Osteoblast (primary cell): ENCODE results near the gene TYW1B. TPM values are rescaled to one million over a fixed set of nuclear protein-coding genes. Genes with fewer than 3 reads are reported as not detected.
A peak's percentile ranks its signal among the peaks of the same experiment; 100 is the strongest.
"Not testable (repeated sequence)": the region's sequence is repeated elsewhere in the genome, so short reads cannot be mapped to it uniquely, and the experiment has no call there.

ENCODE experiments used
- DNase-seq: peaks from one replicate; pipeline ENCODE4 v3.0.0; 2011; ENCODE audit warnings: low spot score, mixed read lengths; ENCODE audit not compliant: insufficient read length; ENCODE audit errors: missing footprints
- H2AFZ ChIP-seq: 2 replicates; pipeline ENCODE4 v1.6.0; 2011; ENCODE audit warnings: mild to moderate bottlenecking, low read length
- H3K27ac ChIP-seq: 2 replicates; pipeline ENCODE4 v1.5.1; 2011; ENCODE audit warnings: mild to moderate bottlenecking, low read depth, low read length, moderate library complexity
- H3K27me3 ChIP-seq: 2 replicates; pipeline ENCODE4 v1.6.0; 2012; ENCODE audit warnings: mild to moderate bottlenecking, control low read depth, inconsistent platforms, low read length, moderate library complexity; ENCODE audit not compliant: insufficient read depth
- H3K36me3 ChIP-seq: 2 replicates; pipeline ENCODE4 v1.5.1; 2011; ENCODE audit warnings: mild to moderate bottlenecking, low read length, control low read depth, moderate library complexity; ENCODE audit not compliant: insufficient read depth
- H3K4me1 ChIP-seq: 2 replicates; pipeline ENCODE4 v1.5.1; 2011; ENCODE audit warnings: mild to moderate bottlenecking, low read length, control low read depth, moderate library complexity; ENCODE audit not compliant: insufficient read depth
- H3K4me2 ChIP-seq: 2 replicates; pipeline ENCODE4 v1.6.0; 2011; ENCODE audit warnings: mild to moderate bottlenecking, low read length; ENCODE audit not compliant: insufficient read depth
- H3K4me3 ChIP-seq: fragments of 200-600 bp; sonication (generic); 3 replicates; pipeline ENCODE4 v1.5.1; 2012; ENCODE audit warnings: mild to moderate bottlenecking, low read length, inconsistent platforms; ENCODE audit not compliant: insufficient read depth
- H3K79me2 ChIP-seq: 2 replicates; pipeline ENCODE4 v1.6.0; 2012; ENCODE audit warnings: mild to moderate bottlenecking, low read length, control low read depth, inconsistent platforms; ENCODE audit not compliant: insufficient read depth
- H3K9me3 ChIP-seq: 2 replicates; pipeline ENCODE4 v1.5.1; 2011; ENCODE audit warnings: low read depth, low read length, control low read depth
- H4K20me1 ChIP-seq: 2 replicates; pipeline ENCODE4 v1.6.0; 2012; ENCODE audit warnings: mild to moderate bottlenecking, low read length, control low read depth; ENCODE audit not compliant: insufficient read depth
- total RNA-seq: library from RNA; depleted of rRNA; stranded (reverse); fragments of >200 nt; gene quantifications from 2 replicates; pipeline ENCODE4 v1.2.3, GENCODE V29; 2012
- TF ChIP-seq, protein P1 (sequence below): IDR thresholded peaks from 2 replicates; pipeline ENCODE4 v1.5.1; 2011; ENCODE audit warnings: mild to moderate bottlenecking, low read depth, low read length, moderate library complexity; ENCODE audit errors: extremely low read depth

TYW1B gene
- total RNA-seq, 1 donor: 2.2 TPM

- Histone ChIP-seq H3K79me2 (no peaks in the 10 kb centered on the region), H4K20me1 (no peaks in the 10 kb centered on the region), H3K4me1 (no peaks in the 10 kb centered on the region)
These were observed 67.4 kb downstream of the TYW1B start for GRCh38 chr7:72760602-72761001.

DNA sequence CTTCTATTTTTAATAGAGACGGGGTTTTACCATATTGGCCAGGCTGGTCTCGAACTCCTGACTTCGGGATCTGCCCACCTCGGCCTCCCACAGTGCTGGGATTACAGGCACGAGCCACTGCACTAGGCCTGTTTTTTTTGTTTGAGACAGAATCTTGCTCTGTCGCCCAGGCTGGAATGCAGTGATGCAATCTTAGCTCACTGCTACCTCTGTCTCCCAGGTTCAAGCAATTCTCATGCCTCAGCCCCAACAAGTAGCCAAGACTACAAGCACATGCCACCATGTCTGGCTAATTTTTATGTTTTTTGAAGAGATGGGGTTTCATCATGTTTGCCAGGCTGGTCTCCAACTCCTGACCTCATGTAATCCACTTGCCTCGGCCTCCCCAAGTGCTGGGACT, 73.7 kb downstream of the TYW1B start:
- no peaks in the 10 kb centered on the region for H3K27me3 ChIP-seq
- DNase-seq: no peak
- TF ChIP-seq, protein P1, sequence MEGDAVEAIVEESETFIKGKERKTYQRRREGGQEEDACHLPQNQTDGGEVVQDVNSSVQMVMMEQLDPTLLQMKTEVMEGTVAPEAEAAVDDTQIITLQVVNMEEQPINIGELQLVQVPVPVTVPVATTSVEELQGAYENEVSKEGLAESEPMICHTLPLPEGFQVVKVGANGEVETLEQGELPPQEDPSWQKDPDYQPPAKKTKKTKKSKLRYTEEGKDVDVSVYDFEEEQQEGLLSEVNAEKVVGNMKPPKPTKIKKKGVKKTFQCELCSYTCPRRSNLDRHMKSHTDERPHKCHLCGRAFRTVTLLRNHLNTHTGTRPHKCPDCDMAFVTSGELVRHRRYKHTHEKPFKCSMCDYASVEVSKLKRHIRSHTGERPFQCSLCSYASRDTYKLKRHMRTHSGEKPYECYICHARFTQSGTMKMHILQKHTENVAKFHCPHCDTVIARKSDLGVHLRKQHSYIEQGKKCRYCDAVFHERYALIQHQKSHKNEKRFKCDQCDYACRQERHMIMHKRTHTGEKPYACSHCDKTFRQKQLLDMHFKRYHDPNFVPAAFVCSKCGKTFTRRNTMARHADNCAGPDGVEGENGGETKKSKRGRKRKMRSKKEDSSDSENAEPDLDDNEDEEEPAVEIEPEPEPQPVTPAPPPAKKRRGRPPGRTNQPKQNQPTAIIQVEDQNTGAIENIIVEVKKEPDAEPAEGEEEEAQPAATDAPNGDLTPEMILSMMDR: no peak

More at GRCh38 chr7:72760602-72761001, 67.4 kb downstream of the TYW1B start:
- no peak overlapping the region for H2AFZ ChIP-seq
- H3K27me3 ChIP-seq: no peaks in the 10 kb centered on the region
- H3K9me3 ChIP-seq: no peaks in the 10 kb centered on the region
- H3K27ac ChIP-seq: no peak overlapping the region
- H3K4me2 ChIP-seq: no peak overlapping the region
- no peak for DNase-seq
- H3K4me3 ChIP-seq: no peak overlapping the region
- TF ChIP-seq, protein P1: no peak
- no peaks in the 10 kb centered on the region for H3K36me3 ChIP-seq

DNA sequence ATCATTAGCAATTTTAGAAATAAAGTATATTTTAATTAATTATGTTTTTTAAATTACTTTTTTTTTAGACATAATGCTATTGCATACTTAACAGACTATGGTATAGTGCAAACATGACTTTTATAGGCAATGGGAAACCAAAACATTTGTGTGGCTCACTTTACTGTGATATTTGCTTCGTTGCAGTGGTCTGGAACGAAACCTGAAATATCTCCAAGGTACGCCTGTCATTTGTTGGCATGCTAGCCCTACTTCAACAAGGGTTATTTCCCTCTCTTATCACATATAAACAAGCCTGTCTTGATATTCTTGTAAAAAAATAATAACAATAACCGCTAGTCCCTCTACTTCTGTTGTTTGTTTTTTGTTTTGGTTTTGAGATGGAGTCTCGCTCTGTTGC, 74.2 kb downstream of the TYW1B start:
- Histone ChIP-seq H2AFZ (no peak overlapping the region), H3K27ac (no peak overlapping the region), H3K36me3 (no peaks in the 10 kb centered on the region), H3K4me2 (no peak overlapping the region), H3K4me1 (no peaks in the 10 kb centered on the region), H4K20me1 (no peaks in the 10 kb centered on the region), H3K4me3 (no peak overlapping the region), H3K9me3 (no peaks in the 10 kb centered on the region), H3K79me2 (no peaks in the 10 kb centered on the region), H3K27me3 (no peaks in the 10 kb centered on the region)
- TF ChIP-seq, protein P1: no peak
- DNase-seq: peak; percentile 11

More for the DNA sequence above, 73.7 kb downstream of the TYW1B start:
- H3K4me1 ChIP-seq: no peaks in the 10 kb centered on the region
- no peak overlapping the region for H3K4me3 ChIP-seq
- no peak overlapping the region for H3K4me2 ChIP-seq
- no peaks in the 10 kb centered on the region for H3K36me3 ChIP-seq
- no peak overlapping the region for H3K27ac ChIP-seq
- H2AFZ ChIP-seq: no peak overlapping the region
- no peaks in the 10 kb centered on the region for H3K9me3 ChIP-seq
- H3K79me2 ChIP-seq: no peaks in the 10 kb centered on the region
- H4K20me1 ChIP-seq: no peaks in the 10 kb centered on the region

DNA sequence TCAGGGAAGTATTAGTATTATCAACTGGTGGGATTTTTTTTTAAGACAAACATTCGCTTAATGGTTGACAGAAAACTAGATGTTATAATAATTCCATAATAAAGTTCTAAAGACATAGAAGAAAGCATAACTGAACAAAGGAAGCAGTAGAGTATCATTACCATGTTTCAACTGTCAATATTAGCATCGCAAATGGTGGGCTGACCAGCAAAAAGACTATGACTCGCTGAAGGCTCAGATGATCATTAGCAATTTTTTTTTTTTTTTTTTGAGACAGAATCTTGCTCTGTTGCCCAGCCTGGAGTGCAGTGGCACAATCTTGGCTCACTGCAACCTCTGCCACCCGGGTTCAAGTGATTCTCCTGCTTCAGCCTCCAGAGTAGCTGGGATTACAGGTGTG, 74.8 kb downstream of the TYW1B start:
- not testable (repeated sequence) for H3K79me2 ChIP-seq, H2AFZ ChIP-seq

More for the DNA sequence above, 74.8 kb downstream of the TYW1B start:
- H3K27me3 ChIP-seq, H3K36me3 ChIP-seq, H3K4me1 ChIP-seq, H3K4me3 ChIP-seq, H3K9me3 ChIP-seq, H3K4me2 ChIP-seq, H4K20me1 ChIP-seq, DNase-seq, H3K27ac ChIP-seq: not testable (repeated sequence)
